HFFc6 (cell line): ENCODE data around the gene IKZF3. TPM values are rescaled to one million over a fixed set of nuclear protein-coding genes. Genes with fewer than 3 reads are reported as not detected.

ENCODE experiments used
- DNase-seq: peaks from one replicate; pipeline ENCODE4 v3.0.0-alpha.2; 2018
- H3K27ac Mint-ChIP-seq: 2 replicates; pipeline ENCODE4 v1.8.0; 2020; ENCODE audit warnings: mild to moderate bottlenecking, mixed read lengths
- H3K27me3 Mint-ChIP-seq: 2 replicates; pipeline ENCODE4 v1.8.0; 2021; ENCODE audit warnings: mild to moderate bottlenecking, moderate library complexity, mixed read lengths; ENCODE audit not compliant: insufficient read depth
- H3K36me3 Mint-ChIP-seq: 2 replicates; pipeline ENCODE4 v1.8.0; 2021; ENCODE audit warnings: low read depth, mixed read lengths
- H3K4me1 Mint-ChIP-seq: 2 replicates; pipeline ENCODE4 v1.8.0; 2020; ENCODE audit warnings: low read depth, mixed read lengths
- H3K4me3 Mint-ChIP-seq: 2 replicates; pipeline ENCODE4 v1.8.0; 2020; ENCODE audit warnings: mild to moderate bottlenecking, moderate library complexity, mixed read lengths
- H3K9me3 Mint-ChIP-seq: 2 replicates; pipeline ENCODE4 v1.8.0; 2020; ENCODE audit warnings: mild to moderate bottlenecking, mixed read lengths
- CTCF ChIP-seq: fragments of 200-600 bp; sonication (generic); IDR thresholded peaks from 2 replicates; pipeline ENCODE4 v1.5.0; 2021; ENCODE audit warnings: antibody characterized with exemption, mild to moderate bottlenecking
- total RNA-seq, 6 experiments: library from RNA; stranded (reverse); fragmentation: NEBNext Ultra II Directional; extraction: Animal tissue kit (Norgen Biotek cat#: 25700); gene quantifications; 2 replicates in 1 of 6; 3 replicates in 5 of 6; pipeline ENCODE4 v1.2.3, GENCODE V29; 2021

The IKZF3 gene
- total RNA-seq, 6 experiments from 2014 or later, result not detected

- no peak for DNase-seq
- no peaks in the 10 kb centered on the region for H3K36me3 Mint-ChIP-seq
- no peak overlapping the region for H3K27ac Mint-ChIP-seq
- peaks cover 13% of the 10 kb centered on the region for H3K4me1 Mint-ChIP-seq
- no peak overlapping the region for H3K4me3 Mint-ChIP-seq
- no peak for TF ChIP-seq CTCF
- H3K9me3 Mint-ChIP-seq, result no peaks in the 10 kb centered on the region
- H3K27me3 Mint-ChIP-seq, result peaks cover 19% of the 10 kb centered on the region
These were observed 118.6 kb downstream of the IKZF3 start for GRCh38 chr17:39745335-39746144.

DNA sequence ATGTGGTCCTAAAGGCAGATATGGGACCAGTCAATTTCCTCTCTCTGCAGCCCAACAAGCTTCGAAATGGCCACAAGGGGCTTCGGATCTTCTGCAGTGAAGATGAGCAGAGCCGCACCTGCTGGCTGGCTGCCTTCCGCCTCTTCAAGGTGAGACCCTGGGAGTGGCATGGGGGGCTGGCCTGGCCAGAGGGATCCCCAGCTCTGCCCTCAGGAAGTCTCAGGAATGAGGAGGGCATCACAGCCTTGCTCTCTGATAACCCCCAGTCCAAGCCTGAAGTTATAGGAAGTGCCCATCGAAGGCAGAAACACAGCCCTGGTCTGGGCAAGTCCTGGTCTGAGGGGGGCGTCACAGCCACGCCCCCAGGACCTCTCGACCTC is 119.3 kb downstream of the IKZF3 start:
- Mint-ChIP-seq H3K27ac (no peak overlapping the region), H3K36me3 (no peaks in the 10 kb centered on the region), H3K27me3 (peaks cover 19% of the 10 kb centered on the region), H3K4me1 (peaks cover 17% of the 10 kb centered on the region), H3K9me3 (no peaks in the 10 kb centered on the region), H3K4me3 (no peak overlapping the region)
- DNase-seq, result no peak
- TF ChIP-seq CTCF, result peak; percentile 21; the same call in 1 of the 2 replicates

- Mint-ChIP-seq H3K4me1 (peaks cover 21% of the 10 kb centered on the region), H3K9me3 (no peaks in the 10 kb centered on the region), H3K4me3 (no peak overlapping the region), H3K36me3 (no peaks in the 10 kb centered on the region), H3K27ac (no peak overlapping the region), H3K27me3 (peaks cover 19% of the 10 kb centered on the region)
- no peak for TF ChIP-seq CTCF
- DNase-seq, result no peak
These were observed 119.9 kb downstream of the IKZF3 start for GRCh38 chr17:39744075-39744835.

GRCh38 chr17:39742856-39743436 is 121.2 kb downstream of the IKZF3 start:
- Mint-ChIP-seq H3K4me1 (peaks cover 30% of the 10 kb centered on the region), H3K27me3 (peaks cover 18% of the 10 kb centered on the region), H3K36me3 (no peaks in the 10 kb centered on the region), H3K27ac (no peak overlapping the region), H3K4me3 (no peak overlapping the region), H3K9me3 (no peaks in the 10 kb centered on the region)
- DNase-seq, result no peak
- no peak for TF ChIP-seq CTCF

GRCh38 chr17:39742126-39742855 is 121.8 kb downstream of the IKZF3 start:
- H3K4me1 Mint-ChIP-seq, result peaks cover 30% of the 10 kb centered on the region
- no peak overlapping the region for H3K4me3 Mint-ChIP-seq
- no peaks in the 10 kb centered on the region for H3K9me3 Mint-ChIP-seq
- DNase-seq, result no peak
- peaks cover 15% of the 10 kb centered on the region for H3K27me3 Mint-ChIP-seq
- no peak for TF ChIP-seq CTCF
- H3K27ac Mint-ChIP-seq, result no peak overlapping the region
- H3K36me3 Mint-ChIP-seq, result no peaks in the 10 kb centered on the region
